Skin epidermis (tissue), 12 donors: ENCODE data around the gene FANCC.

Experiments
- H3K27ac ChIP-seq, 21 experiments: fragments of 200-600 bp; sonication (generic) in 11 of 21; one replicate each; pipeline ENCODE4 v1.5.0; 2020; ENCODE audit warnings: mild to moderate bottlenecking in 3 of 21, inconsistent platforms in 2 of 21, moderate library complexity in 2 of 21
- H3K4me3 ChIP-seq, 7 experiments: fragments of 200-600 bp; sonication (generic) in 2 of 7; one replicate each; pipeline ENCODE4 v1.5.0; 2020; ENCODE audit warnings: inconsistent platforms in 2 of 7, mild to moderate bottlenecking in 2 of 7, moderate library complexity in 1 of 7

FANCC gene

GRCh38 chr9:95167998-95168397 lies 149.5 kb downstream of the FANCC start:
- no peak overlapping the region for H3K4me3 ChIP-seq
- no peak overlapping the region for H3K27ac ChIP-seq

- no peak overlapping the region for H3K27ac ChIP-seq
- no peak overlapping the region for H3K4me3 ChIP-seq
Observed at GRCh38 chr9:95165004-95165403, 152.5 kb downstream of the FANCC start.

- Histone ChIP-seq H3K27ac (no peak overlapping the region), H3K4me3 (no peak overlapping the region)
Observed at GRCh38 chr9:95157481-95158151, 159.9 kb downstream of the FANCC start.

- Histone ChIP-seq H3K4me3 (no peak overlapping the region), H3K27ac (no peak overlapping the region)
Observed at GRCh38 chr9:95156074-95156473, 161.4 kb downstream of the FANCC start.

GRCh38 chr9:95155220-95155619 lies 162.3 kb downstream of the FANCC start:
- H3K4me3 ChIP-seq, result no peak overlapping the region

GRCh38 chr9:95150903-95151302 lies 166.6 kb downstream of the FANCC start:
- Histone ChIP-seq H3K4me3 (no peak overlapping the region), H3K27ac (no peak overlapping the region)

More at GRCh38 chr9:95155220-95155619, 162.3 kb downstream of the FANCC start:
- H3K27ac ChIP-seq, result no peak overlapping the region

- no peak overlapping the region for H3K4me3 ChIP-seq
- no peak overlapping the region for H3K27ac ChIP-seq
Observed at GRCh38 chr9:95148208-95148520, 169.3 kb downstream of the FANCC start.

GRCh38 chr9:95147452-95148207 lies 169.9 kb downstream of the FANCC start:
- no peak overlapping the region for H3K4me3 ChIP-seq
- H3K27ac ChIP-seq, result no peak overlapping the region

- Histone ChIP-seq H3K4me3 (no peak overlapping the region), H3K27ac (no peak overlapping the region)
Observed at GRCh38 chr9:95143591-95144561, 173.6 kb downstream of the FANCC start.

GRCh38 chr9:95142728-95143127 lies 174.8 kb downstream of the FANCC start:
- Histone ChIP-seq H3K4me3 (no peak overlapping the region), H3K27ac (peak overlapping the region in 1 of 21 experiments; percentile 14)

GRCh38 chr9:95142315-95142714 lies 175.2 kb downstream of the FANCC start:
- no peak overlapping the region for H3K27ac ChIP-seq

GRCh38 chr9:95140821-95141220 lies 176.7 kb downstream of the FANCC start:
- Histone ChIP-seq H3K4me3 (no peak overlapping the region), H3K27ac (no peak overlapping the region)

More at GRCh38 chr9:95142315-95142714, 175.2 kb downstream of the FANCC start:
- H3K4me3 ChIP-seq, result no peak overlapping the region

- Histone ChIP-seq H3K27ac (no peak overlapping the region), H3K4me3 (no peak overlapping the region)
Observed at GRCh38 chr9:95139126-95139525, 178.4 kb downstream of the FANCC start.

GRCh38 chr9:95138474-95138873 lies 179.0 kb downstream of the FANCC start:
- Histone ChIP-seq H3K27ac (no peak overlapping the region), H3K4me3 (no peak overlapping the region)

GRCh38 chr9:95137587-95138145 lies 179.8 kb downstream of the FANCC start:
- Histone ChIP-seq H3K27ac (no peak overlapping the region), H3K4me3 (no peak overlapping the region)

- H3K4me3 ChIP-seq, result no peak overlapping the region
Observed at GRCh38 chr9:95135756-95136155, 181.8 kb downstream of the FANCC start.

GRCh38 chr9:95134457-95134881 lies 183.0 kb downstream of the FANCC start:
- Histone ChIP-seq H3K27ac (no peak overlapping the region), H3K4me3 (no peak overlapping the region)

More at GRCh38 chr9:95135756-95136155, 181.8 kb downstream of the FANCC start:
- no peak overlapping the region for H3K27ac ChIP-seq

GRCh38 chr9:95133325-95133705 lies 184.2 kb downstream of the FANCC start:
- Histone ChIP-seq H3K4me3 (no peak overlapping the region), H3K27ac (no peak overlapping the region)

- no peak overlapping the region for H3K4me3 ChIP-seq
- no peak overlapping the region for H3K27ac ChIP-seq
Observed at GRCh38 chr9:95132366-95133324, 184.9 kb downstream of the FANCC start.
